IPS-18c (cell line): Measurements from ENCODE around the gene GARIN3.
"Not testable (repeated sequence)": the region's sequence is repeated elsewhere in the genome, so short reads cannot be mapped to it uniquely, and the experiment has no call there.

Source experiments
- H3K4me3 ChIP-seq: 2 replicates; pipeline ENCODE4 v1.7.0; 2013; ENCODE audit warnings: low read depth, mild to moderate bottlenecking, low read length, moderate library complexity; ENCODE audit not compliant: insufficient read depth
- H3K9me3 ChIP-seq: one replicate; pipeline ENCODE4 v1.6.1; 2013; ENCODE audit warnings: mild to moderate bottlenecking, low read length, moderate library complexity; ENCODE audit not compliant: control insufficient read depth, insufficient read depth

Gene GARIN3

DNA sequence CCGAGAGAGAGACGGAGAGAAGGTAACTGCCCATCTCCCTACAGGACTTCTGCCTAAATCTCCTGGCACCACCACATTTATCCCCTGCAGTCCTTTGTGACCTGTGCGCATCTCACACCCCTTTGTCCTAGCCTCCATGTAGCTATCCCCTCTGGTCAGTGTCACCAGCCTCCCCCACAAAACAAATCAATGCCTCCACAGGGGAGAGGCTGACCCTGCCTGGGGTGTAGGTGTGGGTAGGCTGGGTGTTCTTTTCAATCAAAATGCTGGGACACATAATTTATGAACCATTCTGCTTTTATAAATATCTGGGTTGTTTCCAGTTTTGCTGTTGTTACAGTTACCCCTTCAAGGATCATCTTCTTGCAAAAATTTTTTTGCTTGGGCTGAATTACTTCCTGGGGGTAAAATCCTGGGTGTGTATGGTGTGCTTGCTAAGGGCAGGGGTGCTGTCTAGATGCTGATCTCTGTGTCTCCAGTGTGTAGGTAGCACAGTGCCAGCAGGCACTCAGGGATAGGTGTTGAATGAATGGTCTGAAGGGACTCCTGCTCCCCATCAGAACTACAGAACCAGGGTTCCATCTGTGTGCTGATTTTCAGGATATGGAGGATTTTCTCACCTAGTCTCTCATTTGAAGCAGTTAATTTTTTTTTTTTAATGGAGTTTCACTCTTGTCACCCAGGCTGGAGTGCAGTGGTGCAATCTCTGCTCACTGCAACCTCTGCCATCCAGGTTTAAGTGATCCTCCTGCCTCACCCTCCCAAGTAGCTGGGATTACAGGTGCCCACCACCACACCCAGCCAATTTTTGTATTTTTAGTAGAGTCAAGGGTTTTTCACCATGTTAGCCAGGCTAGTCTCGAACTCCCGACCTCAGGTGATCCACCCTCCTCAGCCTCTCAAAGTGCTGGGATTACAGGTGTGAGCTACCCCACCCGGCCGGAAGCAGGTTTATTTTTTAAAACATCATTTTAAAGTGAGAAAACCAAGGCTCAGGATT lies at the start of gene GARIN3:
Gene GARIN3 (minus strand): TSS at position 51 of the 1,000 bp plus-strand sequence. CDS start 96 bp downstream, outside the sequence.
- Histone ChIP-seq H3K9me3 (peaks cover 2% of the 10 kb centered on the region), H3K4me3 (no peak within 1 kb of the TSS)

DNA sequence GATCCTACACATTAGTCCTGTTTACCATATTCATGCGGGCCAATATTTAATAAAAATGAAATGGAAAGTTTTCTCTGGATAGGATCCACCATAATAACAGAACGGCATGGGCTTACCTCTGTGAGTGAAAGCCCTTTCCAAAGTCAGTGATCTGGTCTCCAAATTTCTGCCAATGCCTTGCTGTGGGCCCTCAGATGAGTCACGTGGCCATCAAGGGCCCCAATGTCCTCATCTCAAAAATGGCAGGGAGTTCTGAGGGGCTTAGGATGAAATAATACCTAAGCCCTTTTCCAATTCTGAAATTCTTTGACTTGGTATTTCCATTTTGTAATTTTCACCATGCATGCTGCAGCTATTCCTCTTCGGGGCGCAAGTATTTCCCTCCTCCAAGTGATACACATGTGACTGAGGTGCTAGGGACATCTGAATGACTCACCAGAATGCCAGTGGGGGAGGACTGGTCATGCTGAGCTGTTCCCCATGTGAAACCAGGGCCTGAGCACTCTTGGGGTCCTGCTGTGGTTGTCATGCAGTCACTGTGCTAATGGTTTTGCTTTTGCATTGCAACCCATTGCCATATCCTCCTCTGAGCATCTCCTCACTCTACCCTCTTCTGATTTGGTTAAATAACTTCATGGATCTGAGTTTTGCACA lies 49.6 kb upstream of the GARIN3 start:
- no peaks in the 10 kb centered on the region for H3K9me3 ChIP-seq
- H3K4me3 ChIP-seq: no peak overlapping the region

DNA sequence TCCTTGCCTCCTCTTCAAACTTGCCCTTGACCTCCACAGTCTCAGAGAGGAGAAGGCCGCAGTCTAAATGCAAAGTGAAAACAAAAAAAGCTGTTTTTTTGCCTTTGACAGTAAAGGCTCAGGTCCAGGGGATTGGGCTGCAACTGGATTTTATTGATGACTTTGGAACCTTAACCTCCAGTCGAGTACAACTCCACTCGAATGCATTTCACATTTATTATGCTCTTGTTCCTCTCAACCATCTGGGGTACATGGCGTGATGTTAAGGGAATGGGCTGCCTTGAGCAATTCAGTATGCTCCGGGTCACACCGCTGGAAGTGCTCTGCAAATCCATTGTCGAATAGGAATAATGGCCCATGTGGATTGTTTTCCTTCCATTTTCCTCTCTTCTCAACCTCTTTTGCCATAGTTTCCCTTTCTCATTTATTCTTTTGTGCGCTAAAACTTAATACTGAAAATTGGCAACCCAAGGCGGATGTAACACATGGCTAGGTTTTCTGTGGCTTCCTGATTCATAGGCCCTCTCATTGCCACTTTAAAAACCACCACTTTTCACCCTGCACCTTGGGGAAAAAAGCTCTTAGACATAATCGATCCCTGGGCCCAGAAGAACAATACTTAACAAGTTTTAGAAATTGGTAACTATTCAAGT lies 48.9 kb upstream of the GARIN3 start:
- H3K9me3 ChIP-seq: no peaks in the 10 kb centered on the region
- no peak overlapping the region for H3K4me3 ChIP-seq

DNA sequence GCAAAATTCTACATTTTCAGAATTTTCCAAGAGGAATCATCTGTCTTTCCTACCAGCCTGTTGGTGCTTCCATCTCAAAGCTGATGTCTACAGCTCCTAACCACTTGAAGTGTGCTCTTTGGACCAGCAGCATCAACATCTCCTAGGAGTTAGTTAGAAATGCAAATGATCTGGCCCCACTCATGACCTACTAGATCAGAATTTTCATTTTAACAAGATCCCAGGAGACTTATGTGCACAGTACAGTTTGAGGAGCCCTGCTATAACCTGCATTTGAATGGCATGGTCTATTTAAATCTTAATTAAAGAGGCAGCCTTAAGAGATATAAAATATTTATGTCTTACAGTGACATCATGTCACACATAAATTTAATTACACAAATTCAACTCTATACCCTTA lies 48.4 kb upstream of the GARIN3 start:
- no peak overlapping the region for H3K4me3 ChIP-seq
- H3K9me3 ChIP-seq: no peaks in the 10 kb centered on the region

- H3K9me3 ChIP-seq: no peaks in the 10 kb centered on the region
- H3K4me3 ChIP-seq: no peak overlapping the region
These were observed 47.6 kb upstream of the GARIN3 start for GRCh38 chr5:157213527-157214243.

- Histone ChIP-seq H3K4me3 (no peak overlapping the region), H3K9me3 (no peaks in the 10 kb centered on the region)
These were observed 46.2 kb upstream of the GARIN3 start for GRCh38 chr5:157212307-157212706.

- not testable (repeated sequence) for H3K4me3 ChIP-seq, H3K9me3 ChIP-seq
These were observed 44.6 kb upstream of the GARIN3 start for GRCh38 chr5:157210652-157211051.

GRCh38 chr5:157205708-157206107 lies 39.6 kb upstream of the GARIN3 start:
- Histone ChIP-seq H3K4me3 (no peak overlapping the region), H3K9me3 (no peaks in the 10 kb centered on the region)

DNA sequence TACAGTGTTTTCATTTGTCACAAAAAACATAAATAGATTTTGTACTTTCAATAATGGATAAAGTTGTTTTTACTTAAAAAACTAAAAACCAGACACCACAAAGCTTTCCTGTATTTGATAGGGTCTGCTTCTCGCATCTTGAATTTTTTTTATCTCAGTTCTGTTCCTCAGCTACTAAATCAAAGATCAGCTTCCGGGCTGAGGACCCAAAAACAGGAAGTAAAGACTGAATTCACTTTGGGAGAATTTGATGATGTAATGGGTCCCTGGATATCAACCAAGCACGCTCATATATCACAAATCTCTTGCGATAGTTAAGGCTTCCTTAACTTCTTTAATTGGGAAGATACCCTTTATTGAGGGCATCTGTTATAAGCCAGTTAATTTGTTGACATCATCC lies 38.7 kb upstream of the GARIN3 start:
- H3K4me3 ChIP-seq: no peak overlapping the region
- H3K9me3 ChIP-seq: no peaks in the 10 kb centered on the region

DNA sequence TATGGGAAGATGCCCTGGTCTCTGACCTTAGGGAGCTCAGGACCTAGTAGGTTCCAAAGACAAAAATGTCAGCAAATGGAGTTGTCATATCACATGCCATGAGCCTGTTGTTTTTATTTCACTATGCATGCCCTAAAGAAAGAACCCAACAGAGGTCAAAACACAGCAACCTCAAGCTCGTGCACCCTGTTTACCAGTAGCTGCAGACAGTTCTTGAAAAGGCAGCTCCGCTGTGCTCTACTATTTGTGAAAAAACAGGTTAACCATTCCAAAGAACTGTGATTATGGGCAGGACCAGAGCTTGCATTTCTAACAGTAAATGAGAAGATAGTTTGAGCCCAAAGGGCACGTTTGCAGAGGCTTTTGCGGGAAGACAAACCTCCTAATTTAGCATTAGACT lies 37.4 kb upstream of the GARIN3 start:
- no peaks in the 10 kb centered on the region for H3K9me3 ChIP-seq

DNA sequence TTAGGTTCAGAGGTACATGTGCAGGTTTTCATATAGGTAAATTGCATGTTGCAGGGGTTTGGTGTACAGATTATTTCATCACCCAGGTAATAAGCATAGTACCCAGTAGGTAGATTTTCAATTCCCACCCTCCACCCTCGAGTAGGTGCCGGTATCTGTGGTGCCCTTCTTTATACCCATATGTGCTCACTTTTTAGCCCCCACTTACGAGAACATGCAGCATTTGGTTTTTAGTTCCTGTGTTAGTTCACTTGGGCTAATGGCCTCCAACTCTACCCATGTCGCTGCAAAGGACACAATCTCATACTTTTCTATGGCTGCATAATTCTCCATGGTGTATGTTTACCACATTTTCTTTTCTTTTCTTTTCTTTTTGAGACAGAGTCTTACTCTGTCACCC lies 35.8 kb upstream of the GARIN3 start:
- Histone ChIP-seq H3K4me3 (no peak overlapping the region), H3K9me3 (no peaks in the 10 kb centered on the region)

More for the DNA sequence above, 37.4 kb upstream of the GARIN3 start:
- no peak overlapping the region for H3K4me3 ChIP-seq

GRCh38 chr5:157198277-157198986 lies 32.4 kb upstream of the GARIN3 start:
- H3K4me3 ChIP-seq: no peak overlapping the region
- H3K9me3 ChIP-seq: no peaks in the 10 kb centered on the region

DNA sequence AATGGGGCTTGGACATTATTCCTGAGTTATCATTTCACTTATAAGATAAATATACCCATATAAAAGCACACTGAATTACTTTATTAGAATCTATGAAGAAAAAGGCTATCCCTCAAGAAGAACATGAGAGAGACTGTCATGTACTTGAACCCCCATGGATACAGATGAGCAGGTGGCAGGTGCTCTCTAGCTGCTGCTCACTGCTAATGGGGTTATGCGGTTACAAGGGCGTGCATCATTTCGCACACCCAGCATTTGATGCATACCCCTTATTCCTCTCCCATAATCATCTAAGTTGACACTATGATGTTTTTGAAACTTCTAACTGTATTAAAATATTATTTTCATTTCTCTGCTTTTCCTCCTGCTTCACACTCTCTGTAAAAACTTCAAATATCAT lies 31.0 kb upstream of the GARIN3 start:
- H3K4me3 ChIP-seq: no peak overlapping the region
- no peaks in the 10 kb centered on the region for H3K9me3 ChIP-seq

- no peak overlapping the region for H3K4me3 ChIP-seq
- H3K9me3 ChIP-seq: no peaks in the 10 kb centered on the region
These were observed 30.0 kb upstream of the GARIN3 start for GRCh38 chr5:157196045-157196444.

GRCh38 chr5:157193699-157194424 lies 27.8 kb upstream of the GARIN3 start:
- Histone ChIP-seq H3K4me3 (no peak overlapping the region), H3K9me3 (no peaks in the 10 kb centered on the region)

- H3K4me3 ChIP-seq: no peak overlapping the region
- H3K9me3 ChIP-seq: no peaks in the 10 kb centered on the region
These were observed 23.2 kb upstream of the GARIN3 start for GRCh38 chr5:157189223-157189622.
